Thoracic aorta (tissue), 2 donors: ENCODE data around the gene IFT88. TPM values are rescaled to one million over a fixed set of nuclear protein-coding genes. Genes with fewer than 3 reads are reported as not detected.

Source experiments
- ATAC-seq: fragments of 150-250 bp; one replicate; pipeline ENCODE4 v1.8.0; 2017; ENCODE audit warnings: low read depth; ENCODE audit not compliant: insufficient number of reproducible peaks, low FRiP score
- DNase-seq: peaks from one replicate; pipeline ENCODE4 v3.0.0-alpha.2; 2020; ENCODE audit warnings: low spot score
- H3K27ac ChIP-seq, 2 donors: fragments of 200-600 bp; sonication (generic); 1 replicate in 1 of 2; 2 replicates in 1 of 2; pipeline ENCODE4 v1.5.1; 2016; ENCODE audit warnings: mild to moderate bottlenecking in 2 of 2, moderate library complexity in 2 of 2
- H3K27me3 ChIP-seq: fragments of 200-600 bp; sonication (generic); replicated peaks from 2 replicates; pipeline ENCODE4 v1.6.0; 2016; ENCODE audit warnings: mild to moderate bottlenecking; ENCODE audit not compliant: insufficient read depth
- H3K36me3 ChIP-seq: fragments of 200-600 bp; sonication (generic); one replicate; pipeline ENCODE4 v1.5.1; 2016
- H3K4me1 ChIP-seq, 2 donors: fragments of 200-600 bp; sonication (generic); 1 replicate in 1 of 2; 2 replicates in 1 of 2; pipeline versions ENCODE4 v1.5.1 to v1.6.0; 2016; ENCODE audit warnings: low read depth in 2 of 2, mild to moderate bottlenecking in 1 of 2; ENCODE audit not compliant: control insufficient read depth in 1 of 2
- H3K4me3 ChIP-seq: fragments of 200-600 bp; sonication (generic); 2 replicates; pipeline ENCODE4 v1.5.1; 2016; ENCODE audit warnings: mild to moderate bottlenecking
- H3K9me3 ChIP-seq: fragments of 200-600 bp; sonication (generic); 2 replicates; pipeline ENCODE4 v1.5.1; 2016
- total RNA-seq, 2 donors: library from RNA; depleted of rRNA; stranded (reverse); fragments of >200 nt; gene quantifications; one replicate each; pipeline versions ENCODE4 v1.1.0 to v1.2.3, GENCODE V29; 2016
- TF ChIP-seq, protein P1 (sequence below): fragments of 200-600 bp; sonication (generic); IDR thresholded peaks from one replicate; pipeline ENCODE4 v1.5.1; 2019; ENCODE audit warnings: antibody characterized with exemption

IFT88 gene
- total RNA-seq, 2 donors from 2014 or later, result 8.8 to 13.0 TPM

DNA sequence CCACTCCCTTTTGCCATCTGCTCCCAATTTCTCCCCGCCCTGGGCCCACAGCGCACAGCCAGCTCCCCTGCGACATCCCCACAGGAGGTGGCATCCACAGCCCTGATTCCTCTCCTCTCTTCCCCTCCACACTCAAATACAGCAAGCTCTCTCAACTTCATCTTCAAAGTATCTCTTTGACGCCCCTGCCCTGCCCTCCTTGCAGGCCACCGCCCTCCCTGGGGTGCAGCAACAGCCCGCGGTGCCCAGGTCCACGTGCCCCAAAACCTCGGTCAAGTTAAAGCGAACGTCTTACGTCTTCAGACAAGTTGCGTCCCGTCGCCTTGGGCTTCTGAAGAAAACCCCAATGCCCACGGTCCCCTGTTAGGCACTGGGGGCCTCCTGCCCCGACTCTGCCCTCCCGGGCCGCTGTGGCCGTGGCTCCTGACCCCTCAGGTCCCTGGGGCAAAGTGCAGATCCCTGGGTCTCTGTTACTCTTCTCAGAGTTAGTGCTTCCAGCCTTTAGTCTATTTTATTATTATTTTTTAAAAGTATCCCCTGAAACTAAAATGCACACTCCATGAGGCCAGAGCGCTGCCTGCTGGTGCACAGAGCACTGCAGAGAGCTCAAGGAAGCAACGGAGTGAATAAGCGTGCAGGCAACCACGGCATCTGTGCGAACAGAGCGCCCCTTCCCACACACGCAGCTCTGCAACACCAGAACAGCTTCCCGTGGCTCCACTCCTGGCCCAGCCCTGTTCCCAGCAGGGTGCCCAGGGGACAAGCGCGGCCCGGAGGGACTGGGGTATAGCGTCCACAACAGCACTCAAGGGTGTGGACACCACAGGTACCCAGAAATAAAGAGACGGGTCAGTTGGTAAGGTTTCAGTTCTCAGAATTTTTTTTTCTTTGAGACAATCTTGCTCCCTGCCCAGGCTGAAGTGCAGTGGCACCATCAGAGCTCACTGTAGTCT lies 163.0 kb downstream of the IFT88 start:
- Histone ChIP-seq H3K27me3 (no peaks in the 10 kb centered on the region), H3K36me3 (no peaks in the 10 kb centered on the region), H3K9me3 (no peaks in the 10 kb centered on the region), H3K4me3 (no peak overlapping the region), H3K27ac (no peak overlapping the region), H3K4me1 (no peaks in the 10 kb centered on the region)
- TF ChIP-seq, protein P1, sequence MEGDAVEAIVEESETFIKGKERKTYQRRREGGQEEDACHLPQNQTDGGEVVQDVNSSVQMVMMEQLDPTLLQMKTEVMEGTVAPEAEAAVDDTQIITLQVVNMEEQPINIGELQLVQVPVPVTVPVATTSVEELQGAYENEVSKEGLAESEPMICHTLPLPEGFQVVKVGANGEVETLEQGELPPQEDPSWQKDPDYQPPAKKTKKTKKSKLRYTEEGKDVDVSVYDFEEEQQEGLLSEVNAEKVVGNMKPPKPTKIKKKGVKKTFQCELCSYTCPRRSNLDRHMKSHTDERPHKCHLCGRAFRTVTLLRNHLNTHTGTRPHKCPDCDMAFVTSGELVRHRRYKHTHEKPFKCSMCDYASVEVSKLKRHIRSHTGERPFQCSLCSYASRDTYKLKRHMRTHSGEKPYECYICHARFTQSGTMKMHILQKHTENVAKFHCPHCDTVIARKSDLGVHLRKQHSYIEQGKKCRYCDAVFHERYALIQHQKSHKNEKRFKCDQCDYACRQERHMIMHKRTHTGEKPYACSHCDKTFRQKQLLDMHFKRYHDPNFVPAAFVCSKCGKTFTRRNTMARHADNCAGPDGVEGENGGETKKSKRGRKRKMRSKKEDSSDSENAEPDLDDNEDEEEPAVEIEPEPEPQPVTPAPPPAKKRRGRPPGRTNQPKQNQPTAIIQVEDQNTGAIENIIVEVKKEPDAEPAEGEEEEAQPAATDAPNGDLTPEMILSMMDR, result no peak
- no peak for ATAC-seq
- no peak for DNase-seq

DNA sequence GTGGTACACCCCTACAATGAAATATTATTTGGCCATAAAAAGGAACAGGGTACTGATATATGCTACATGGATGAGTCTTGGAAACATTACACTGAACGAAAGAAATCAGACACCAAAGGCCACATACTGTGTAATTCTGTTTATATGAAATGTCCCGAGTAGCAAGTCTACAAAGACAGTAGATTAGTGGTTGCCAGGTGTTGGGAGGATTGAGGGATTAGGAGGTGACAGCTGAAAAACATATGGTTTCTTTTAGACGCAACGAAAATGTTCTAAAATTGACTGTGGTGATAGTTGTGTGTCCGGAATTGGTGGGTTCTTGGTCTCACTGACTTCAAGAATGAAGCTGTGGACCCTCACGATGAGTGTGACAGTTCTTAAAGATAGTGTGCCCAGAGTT lies 171.7 kb downstream of the IFT88 start:
- Histone ChIP-seq H3K4me3 (no peak overlapping the region), H3K27ac (no peak overlapping the region), H3K27me3 (no peaks in the 10 kb centered on the region), H3K4me1 (no peaks in the 10 kb centered on the region), H3K36me3 (no peaks in the 10 kb centered on the region), H3K9me3 (no peaks in the 10 kb centered on the region)
- TF ChIP-seq, protein P1, result no peak
- DNase-seq, result no peak
- ATAC-seq, result no peak

DNA sequence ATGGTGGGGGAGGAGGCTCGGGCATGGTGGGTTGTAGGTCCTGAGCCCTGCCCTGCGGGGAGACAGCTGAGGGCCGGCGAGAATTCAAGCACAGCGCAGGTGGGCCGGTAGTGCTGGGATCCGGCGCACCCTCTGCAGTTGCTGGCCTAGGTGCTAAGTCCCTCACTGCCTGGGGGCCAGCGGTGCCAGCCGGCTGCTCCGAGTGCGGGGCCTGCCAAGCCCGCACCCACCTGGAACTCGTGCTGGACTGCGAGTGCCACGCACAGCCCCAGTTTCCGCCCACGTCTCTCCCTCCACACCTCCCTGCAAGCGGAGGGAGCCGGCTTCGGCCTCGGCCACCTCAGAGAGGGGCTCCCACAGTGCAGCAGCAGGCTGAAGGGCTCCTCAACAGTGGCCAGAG lies 173.1 kb downstream of the IFT88 start:
- Histone ChIP-seq H3K4me3 (no peak overlapping the region), H3K36me3 (no peaks in the 10 kb centered on the region), H3K27ac (no peak overlapping the region), H3K9me3 (peaks cover 3% of the 10 kb centered on the region), H3K27me3 (no peaks in the 10 kb centered on the region), H3K4me1 (no peaks in the 10 kb centered on the region)
- no peak for DNase-seq
- TF ChIP-seq, protein P1, result no peak
- ATAC-seq, result no peak

Other genes with a start within 250 kb of the IFT88 start
- gene CRYL1, start 41.3 kb upstream of the IFT88 start, total RNA-seq, result 10 to 100 TPM; 38.9 to 57.4 TPM
- 10 to 100 TPM in 1 of 2 donors, 1 to 10 TPM in 1; 6.6 to 10.3 TPM for gene IL17D, start 136.5 kb downstream of the IFT88 start, total RNA-seq
- gene EEF1AKMT1, start 206.8 kb downstream of the IFT88 start, total RNA-seq, result 10 to 100 TPM in 1 of 2 donors, 1 to 10 TPM in 1; 8.4 to 12.7 TPM